MM.1S (cell line): ENCODE measurements around the gene KIRREL3.

Experiments used
- DNase-seq: peaks from one replicate; pipeline ENCODE4 v3.0.0-alpha.2; 2015
- H2AFZ ChIP-seq: fragments of 300-600 bp; sonication (generic); 2 replicates; pipeline ENCODE4 v1.6.0; 2016; ENCODE audit warnings: antibody characterized with exemption, low read length
- H3F3A ChIP-seq: fragments of 300-600 bp; sonication (generic); 2 replicates; pipeline ENCODE4 v1.6.1; 2016; ENCODE audit warnings: mild to moderate bottlenecking, antibody characterized with exemption, low read length, moderate library complexity, mixed read lengths; ENCODE audit not compliant: insufficient read depth
- H3K27ac ChIP-seq: fragments of 300-600 bp; sonication (generic); 2 replicates; pipeline ENCODE4 v1.5.1; 2016; ENCODE audit warnings: mild to moderate bottlenecking, low read length
- H3K27me3 ChIP-seq: fragments of 300-600 bp; sonication (generic); replicated peaks from 2 replicates; pipeline ENCODE4 v1.6.0; 2016; ENCODE audit warnings: low read length; ENCODE audit not compliant: insufficient read depth
- H3K36me3 ChIP-seq: fragments of 300-600 bp; sonication (generic); replicated peaks from 2 replicates; pipeline ENCODE4 v1.6.1; 2016; ENCODE audit warnings: mild to moderate bottlenecking, low read length, mixed read lengths; ENCODE audit not compliant: insufficient read depth
- H3K4me1 ChIP-seq: fragments of 300-600 bp; sonication (generic); 2 replicates; pipeline ENCODE4 v1.6.1; 2016; ENCODE audit warnings: low read length, mixed read lengths
- H3K4me2 ChIP-seq: fragments of 300-600 bp; sonication (generic); 2 replicates; pipeline ENCODE4 v1.6.0; 2016; ENCODE audit warnings: low read depth, low read length
- H3K4me3 ChIP-seq: fragments of 300-600 bp; sonication (generic); 2 replicates; pipeline ENCODE4 v1.5.1; 2016; ENCODE audit warnings: low read length, mixed read lengths
- H3K79me2 ChIP-seq: fragments of 300-600 bp; sonication (generic); 2 replicates; pipeline ENCODE4 v1.6.1; 2016; ENCODE audit warnings: mixed run types, low read length, mixed read lengths
- H3K9ac ChIP-seq: fragments of 300-600 bp; sonication (generic); 2 replicates; pipeline ENCODE4 v1.6.1; 2016; ENCODE audit warnings: low read length, mixed read lengths
- H3K9me2 ChIP-seq: fragments of 300-600 bp; sonication (generic); replicated peaks from 2 replicates; pipeline ENCODE4 v1.6.1; 2016; ENCODE audit warnings: mild to moderate bottlenecking, low read length, mixed read lengths; ENCODE audit not compliant: insufficient read depth
- H3K9me3 ChIP-seq: fragments of 300-600 bp; sonication (generic); replicated peaks from 2 replicates; pipeline ENCODE4 v1.6.1; 2016; ENCODE audit warnings: mild to moderate bottlenecking, low read length, mixed read lengths; ENCODE audit not compliant: insufficient read depth
- H4K20me1 ChIP-seq: fragments of 300-600 bp; sonication (generic); 2 replicates; pipeline ENCODE4 v1.6.1; 2016; ENCODE audit warnings: mild to moderate bottlenecking, low read length, moderate library complexity, mixed read lengths; ENCODE audit not compliant: insufficient read depth
- CTCF ChIP-seq: fragments of 300-600 bp; sonication (generic); IDR thresholded peaks from 2 replicates; pipeline ENCODE4 v1.5.1; 2016; ENCODE audit warnings: antibody characterized with exemption, low read length, mixed read lengths
- EZH2 ChIP-seq: fragments of 300-600 bp; sonication (generic); optimal IDR thresholded peaks from 2 replicates; pipeline ENCODE3; 2017; ENCODE audit warnings: low read depth, mild to moderate bottlenecking, antibody characterized with exemption, low read length, mixed read lengths
- EZH2phosphoT487 ChIP-seq: fragments of 300-600 bp; sonication (generic); IDR thresholded peaks from 2 replicates; pipeline ENCODE4 v1.6.1; 2018; ENCODE audit warnings: antibody characterized with exemption, low read length

The KIRREL3 gene

GRCh38 chr11:126573325-126573978 lies 427.1 kb downstream of the KIRREL3 start:
- Histone ChIP-seq H3K9me2 (no peaks in the 10 kb centered on the region), H3K27me3 (no peaks in the 10 kb centered on the region), H3K4me3 (no peak overlapping the region), H3K9ac (no peak overlapping the region), H3K79me2 (no peaks in the 10 kb centered on the region), H3K4me1 (no peaks in the 10 kb centered on the region), H3K36me3 (no peaks in the 10 kb centered on the region), H3F3A (no peaks in the 10 kb centered on the region), H3K9me3 (no peaks in the 10 kb centered on the region), H3K4me2 (no peak overlapping the region), H2AFZ (no peak overlapping the region), H4K20me1 (no peaks in the 10 kb centered on the region), H3K27ac (no peak overlapping the region)
- DNase-seq: peak; percentile 2
- TF ChIP-seq CTCF: no peak
- TF ChIP-seq EZH2phosphoT487: no peak
- TF ChIP-seq EZH2: no peak

- DNase-seq: peak; percentile 2
- H3K4me2 ChIP-seq: no peak overlapping the region
- H3K9me3 ChIP-seq: no peaks in the 10 kb centered on the region
- no peaks in the 10 kb centered on the region for H3K27me3 ChIP-seq
- no peak overlapping the region for H3K4me3 ChIP-seq
- H2AFZ ChIP-seq: no peak overlapping the region
- no peak overlapping the region for H3K9ac ChIP-seq
- H3K9me2 ChIP-seq: no peaks in the 10 kb centered on the region
- H3K27ac ChIP-seq: no peak overlapping the region
- TF ChIP-seq CTCF: no peak
- TF ChIP-seq EZH2phosphoT487: no peak
- no peak for TF ChIP-seq EZH2
- H3K36me3 ChIP-seq: no peaks in the 10 kb centered on the region
- no peaks in the 10 kb centered on the region for H3K4me1 ChIP-seq
- no peaks in the 10 kb centered on the region for H3K79me2 ChIP-seq
- no peaks in the 10 kb centered on the region for H4K20me1 ChIP-seq
- H3F3A ChIP-seq: no peaks in the 10 kb centered on the region
Observed at GRCh38 chr11:126570489-126570888, 430.1 kb downstream of the KIRREL3 start.

GRCh38 chr11:126567419-126567818 lies 433.2 kb downstream of the KIRREL3 start:
- no peak overlapping the region for H2AFZ ChIP-seq

More at GRCh38 chr11:126567419-126567818, 433.2 kb downstream of the KIRREL3 start:
- H3K27me3 ChIP-seq: no peaks in the 10 kb centered on the region
- H3K9ac ChIP-seq: no peak overlapping the region
- H3K9me2 ChIP-seq: no peaks in the 10 kb centered on the region
- no peak for TF ChIP-seq EZH2phosphoT487
- TF ChIP-seq CTCF: no peak
- TF ChIP-seq EZH2: no peak
- DNase-seq: no peak
- H3K9me3 ChIP-seq: no peaks in the 10 kb centered on the region
- H4K20me1 ChIP-seq: no peaks in the 10 kb centered on the region
- H3K27ac ChIP-seq: no peak overlapping the region
- H3K4me3 ChIP-seq: no peak overlapping the region
- H3K4me2 ChIP-seq: no peak overlapping the region
- no peaks in the 10 kb centered on the region for H3K79me2 ChIP-seq
- no peaks in the 10 kb centered on the region for H3K36me3 ChIP-seq
- no peaks in the 10 kb centered on the region for H3F3A ChIP-seq
- no peaks in the 10 kb centered on the region for H3K4me1 ChIP-seq
